NCI-H2227 (cell line): ENCODE data around the gene SRL.
"Not testable (repeated sequence)": the region's sequence is repeated elsewhere in the genome, so short reads cannot be mapped to it uniquely, and the experiment has no call there.

ENCODE experiments used
- DNase-seq: peaks from one replicate; lab custom pipeline; 2025; ENCODE audit not compliant: unreplicated experiment; lab: John Stamatoyannopoulos, UW

SRL gene

DNA sequence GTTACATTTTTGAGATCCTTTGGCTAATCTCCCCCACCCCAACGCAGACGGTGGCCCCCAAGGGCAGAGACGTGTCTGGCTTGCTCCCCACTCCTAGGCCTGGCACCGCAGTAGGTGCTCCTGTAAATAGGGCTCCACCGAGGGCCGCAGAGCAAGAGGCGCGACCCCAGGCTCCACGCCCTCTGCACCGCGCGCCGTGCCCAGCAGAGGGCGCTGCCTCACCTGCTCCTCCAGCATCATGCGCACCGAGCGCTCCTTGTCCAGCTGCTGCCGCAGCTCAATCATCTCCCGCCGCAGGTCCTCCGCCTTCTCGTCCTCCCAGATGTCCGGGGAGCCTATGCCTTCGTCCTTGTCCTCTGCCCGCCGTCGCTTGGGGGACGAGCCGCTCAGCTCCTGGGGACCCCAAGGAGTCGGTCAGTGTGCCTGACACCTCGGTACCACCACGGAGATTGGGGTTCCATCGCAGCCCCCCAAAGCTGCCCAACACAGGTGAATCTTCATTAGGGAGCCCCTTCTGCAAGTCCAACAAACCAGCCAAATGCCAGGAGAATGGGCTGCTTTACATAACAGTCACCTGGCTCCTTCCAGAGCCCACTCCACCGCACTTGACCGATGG, 19.8 kb upstream of the SRL start:
- peak; percentile 19 for DNase-seq

DNA sequence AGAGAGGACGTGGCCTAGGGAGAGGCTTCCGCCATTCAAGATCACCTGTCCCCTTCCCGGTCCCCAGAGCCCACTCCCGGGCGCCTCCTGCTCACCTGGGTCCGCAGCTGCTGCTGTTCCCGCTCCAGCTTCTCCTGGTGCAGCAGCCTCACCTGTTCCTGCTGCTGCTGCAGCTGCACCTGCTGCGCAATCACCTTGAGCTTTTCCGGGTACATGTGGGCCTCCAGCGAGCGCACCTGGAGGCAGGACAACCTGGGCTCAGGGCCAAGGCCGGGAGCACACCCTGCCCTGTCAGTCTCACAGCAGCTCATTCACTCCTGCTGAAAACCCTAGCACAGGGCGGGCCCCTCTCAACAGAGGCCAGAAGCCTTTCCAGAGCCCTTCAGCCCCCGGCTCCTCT, 18.5 kb upstream of the SRL start:
- DNase-seq, result no peak

DNA sequence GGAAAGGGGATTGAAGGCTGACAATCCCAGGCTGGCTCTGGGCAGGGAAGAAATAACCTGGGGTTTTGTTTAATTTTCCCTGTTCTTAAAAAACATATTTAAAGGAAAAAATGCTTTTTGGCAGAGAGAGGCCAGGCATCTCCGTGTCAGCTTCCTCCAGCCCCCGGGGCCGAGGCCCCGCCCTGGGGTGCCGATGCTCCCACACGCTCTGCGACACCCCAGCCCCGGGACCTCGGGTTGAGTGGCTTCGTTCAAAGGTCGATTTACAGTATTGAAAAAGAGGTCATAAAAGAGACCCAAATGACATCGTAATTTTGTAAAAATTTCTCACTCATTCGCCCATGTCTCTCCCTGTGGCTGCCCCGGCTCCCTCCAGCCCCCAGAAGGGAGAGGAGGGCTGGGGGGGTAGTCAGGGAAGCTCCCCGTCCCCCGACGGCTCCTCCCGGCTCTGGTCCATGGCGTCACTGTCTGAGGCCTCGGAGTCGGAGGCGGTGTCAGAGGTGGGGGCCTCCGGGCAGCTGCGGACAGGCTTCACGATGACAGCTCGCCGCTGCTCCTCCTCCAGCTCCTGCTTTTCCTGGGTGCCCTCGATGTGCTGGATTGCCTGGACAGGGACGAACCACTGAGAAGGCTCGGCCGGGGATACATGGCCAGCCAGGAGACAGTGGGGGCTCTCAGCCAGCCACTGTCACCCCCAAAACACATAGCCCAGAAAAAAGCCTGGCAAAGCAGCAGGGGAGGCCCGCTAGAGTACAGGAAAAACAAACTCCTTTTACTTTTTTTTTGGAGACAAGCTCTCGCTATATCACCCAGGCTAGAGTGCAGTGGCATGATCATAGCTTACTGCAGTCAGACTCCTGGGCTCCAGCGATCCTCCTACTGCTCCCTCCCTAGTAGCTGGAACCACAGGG, 16.0 kb upstream of the SRL start:
- DNase-seq, result no peak

DNA sequence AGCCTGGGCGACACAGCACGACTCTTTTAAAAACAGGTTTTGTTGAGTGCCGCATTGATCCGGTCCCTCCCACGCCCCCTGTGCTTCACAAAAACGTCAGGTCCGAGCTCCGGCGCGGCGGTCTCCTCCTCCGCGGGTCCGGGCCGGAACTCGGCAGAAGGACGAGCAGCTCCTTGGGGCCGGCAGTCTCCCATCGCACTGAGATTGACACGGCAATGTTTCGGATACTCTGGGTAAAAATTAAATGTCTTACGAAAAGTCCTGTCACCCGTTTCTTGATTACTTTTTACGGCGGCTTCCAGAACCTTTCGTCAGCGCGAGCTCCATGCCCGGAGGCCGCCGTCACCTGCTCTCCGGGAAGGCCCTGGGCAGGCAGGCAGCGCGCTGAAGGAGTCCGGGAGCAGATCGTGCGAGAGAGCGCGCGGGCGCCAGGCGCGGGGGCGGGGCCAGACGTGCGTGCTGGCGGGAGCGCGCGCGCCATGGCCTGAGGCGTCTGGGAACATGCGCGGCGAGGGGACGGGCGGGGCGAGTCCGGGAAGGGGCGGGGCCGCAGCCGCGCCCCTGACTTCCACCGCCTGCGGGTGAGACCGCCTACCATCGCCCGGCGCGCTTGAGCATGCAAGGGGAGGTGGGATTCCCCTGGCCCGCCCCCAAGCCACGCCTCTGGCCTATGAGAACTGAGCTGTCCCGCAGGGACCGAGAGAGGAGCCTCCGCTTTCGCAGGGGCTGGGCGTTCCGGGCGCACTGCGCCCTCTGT, 11.7 kb upstream of the SRL start:
- peak; percentile 99 for DNase-seq

DNA sequence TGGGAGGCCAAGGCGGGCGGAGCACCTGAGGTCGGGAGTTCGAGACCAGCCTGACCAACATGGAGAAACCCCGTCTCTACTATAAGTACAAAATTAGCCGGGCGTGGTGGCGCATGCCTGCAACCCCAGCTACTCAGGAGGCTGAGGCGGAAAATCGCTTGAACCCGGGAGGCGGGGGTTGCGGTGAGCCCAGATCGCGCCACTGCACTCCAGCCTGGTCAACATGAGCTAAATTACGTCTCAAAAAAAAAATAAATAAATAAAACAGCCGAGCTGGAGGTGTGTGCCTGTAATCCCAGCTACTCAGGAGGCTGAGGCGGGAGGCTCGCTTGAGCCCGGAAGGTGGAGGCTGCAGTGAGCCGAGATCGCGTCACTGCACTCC, 11.1 kb upstream of the SRL start:
- not testable (repeated sequence) for DNase-seq

DNA sequence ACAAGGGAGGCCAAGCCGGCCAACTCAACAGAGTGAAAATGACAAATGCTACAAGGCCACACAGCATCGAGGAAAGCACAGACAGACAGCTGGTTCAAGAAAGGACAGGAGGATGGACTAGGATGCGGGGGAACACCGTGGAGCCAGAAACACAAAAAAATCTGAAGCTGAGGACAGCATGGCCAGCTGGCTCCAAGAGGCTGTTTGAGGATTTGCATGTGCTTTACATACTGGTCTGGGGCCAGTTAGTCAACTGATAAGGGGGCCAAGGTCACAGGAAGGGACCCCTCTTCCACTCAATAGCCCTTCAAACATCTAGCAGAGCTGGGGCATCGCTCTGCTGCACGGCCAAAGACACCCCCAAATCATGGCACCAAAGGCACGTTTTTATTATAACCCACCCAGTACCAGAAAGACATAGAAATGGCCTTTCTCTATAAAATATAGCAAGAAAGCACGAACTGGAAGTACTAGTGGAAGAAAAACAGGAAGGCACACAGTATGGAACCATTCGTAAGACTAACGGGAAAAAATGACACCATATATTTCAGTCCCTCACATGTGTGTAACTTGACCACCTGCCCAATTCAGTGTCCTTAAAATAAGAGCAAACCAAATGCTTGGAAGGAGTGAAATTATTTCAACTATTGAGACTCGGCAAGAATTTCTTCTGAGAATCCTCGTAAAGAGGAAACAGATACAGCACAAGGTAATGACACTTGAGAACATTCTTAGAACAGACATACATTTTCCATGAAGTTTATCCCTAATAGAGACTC, 7.8 kb upstream of the SRL start:
- no peak for DNase-seq

DNA sequence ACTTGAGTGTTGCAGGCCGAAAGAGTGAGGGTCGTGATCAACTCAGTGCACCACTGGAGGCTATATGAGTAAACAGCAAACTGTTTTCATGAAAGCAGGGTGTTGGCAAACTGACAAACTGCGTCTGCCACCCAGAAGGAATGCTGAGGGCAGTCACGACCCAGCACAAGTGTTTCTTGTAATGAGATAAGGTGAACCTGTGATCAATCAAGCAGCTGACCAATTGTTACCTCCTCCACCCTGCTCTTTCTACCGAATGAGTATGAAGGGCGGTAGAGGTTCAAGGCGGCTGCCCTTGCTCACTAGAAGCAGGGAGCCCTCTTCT, 5.5 kb upstream of the SRL start:
- no peak for DNase-seq

DNA sequence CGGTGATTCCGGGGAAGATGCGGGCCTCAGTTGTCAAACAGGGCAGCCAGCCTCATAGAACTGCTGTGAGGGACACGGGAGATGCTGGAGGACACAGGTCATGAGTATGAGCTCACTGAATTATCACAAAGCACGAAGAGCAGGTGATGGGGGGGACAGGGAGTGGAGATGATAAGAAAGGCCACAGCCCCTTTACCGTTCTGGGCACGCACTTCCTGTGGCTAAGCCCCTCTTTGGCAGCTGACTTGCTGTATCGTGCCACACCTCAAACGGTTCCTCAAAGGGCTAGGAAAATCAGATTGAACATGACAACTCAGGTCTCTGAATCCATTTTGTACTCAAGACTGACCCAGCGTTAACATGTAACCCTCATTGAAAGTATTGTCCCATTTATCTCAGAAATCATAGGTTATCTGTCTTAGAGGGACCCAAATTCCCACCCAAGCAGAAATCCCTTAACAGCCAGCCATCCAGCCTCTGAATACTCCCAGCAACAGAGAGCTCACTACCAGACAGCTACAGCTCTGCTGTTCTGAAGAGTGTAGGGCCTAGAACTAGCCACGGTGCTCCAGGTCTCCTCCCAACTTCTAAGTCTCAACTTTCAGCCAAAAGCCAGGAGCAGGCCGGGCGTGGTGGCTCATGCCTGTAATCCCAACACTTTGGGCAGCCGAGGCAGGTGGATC, 5.0 kb upstream of the SRL start:
- no peak for DNase-seq

DNA sequence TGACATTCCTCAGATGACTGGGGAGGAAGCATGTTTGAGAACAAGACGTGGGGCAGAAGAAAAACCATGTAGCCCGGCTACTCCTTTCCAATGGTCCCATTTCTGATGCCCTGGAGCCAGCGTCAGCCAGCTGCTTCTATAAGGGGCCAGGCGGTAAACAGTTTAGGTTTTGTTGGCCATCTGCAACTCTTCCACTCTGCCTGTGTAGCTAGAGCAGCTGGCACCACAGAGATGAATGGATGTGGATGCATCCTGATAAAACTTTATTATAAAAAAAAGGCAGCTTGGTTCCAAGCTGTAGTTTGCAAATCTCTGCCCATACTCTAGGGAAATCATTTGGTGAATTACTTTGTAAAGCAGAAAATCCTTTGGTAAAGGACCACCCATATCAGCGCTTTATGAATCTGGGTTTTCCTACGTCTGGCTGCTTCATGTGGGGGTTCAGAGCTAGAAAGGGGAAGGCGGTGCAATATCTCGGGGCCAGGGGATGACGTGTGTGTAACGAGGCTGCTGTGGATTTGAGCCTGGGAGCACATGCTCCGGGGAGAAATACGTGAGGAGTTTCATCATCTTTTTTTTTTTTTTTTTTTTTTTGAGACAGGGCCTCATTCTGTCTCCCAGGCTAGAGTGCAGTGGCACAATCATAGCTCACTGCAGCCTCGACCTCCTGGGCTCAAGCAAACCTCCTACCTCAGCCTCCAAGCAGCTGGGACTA, 3.4 kb upstream of the SRL start:
- no peak for DNase-seq

DNA sequence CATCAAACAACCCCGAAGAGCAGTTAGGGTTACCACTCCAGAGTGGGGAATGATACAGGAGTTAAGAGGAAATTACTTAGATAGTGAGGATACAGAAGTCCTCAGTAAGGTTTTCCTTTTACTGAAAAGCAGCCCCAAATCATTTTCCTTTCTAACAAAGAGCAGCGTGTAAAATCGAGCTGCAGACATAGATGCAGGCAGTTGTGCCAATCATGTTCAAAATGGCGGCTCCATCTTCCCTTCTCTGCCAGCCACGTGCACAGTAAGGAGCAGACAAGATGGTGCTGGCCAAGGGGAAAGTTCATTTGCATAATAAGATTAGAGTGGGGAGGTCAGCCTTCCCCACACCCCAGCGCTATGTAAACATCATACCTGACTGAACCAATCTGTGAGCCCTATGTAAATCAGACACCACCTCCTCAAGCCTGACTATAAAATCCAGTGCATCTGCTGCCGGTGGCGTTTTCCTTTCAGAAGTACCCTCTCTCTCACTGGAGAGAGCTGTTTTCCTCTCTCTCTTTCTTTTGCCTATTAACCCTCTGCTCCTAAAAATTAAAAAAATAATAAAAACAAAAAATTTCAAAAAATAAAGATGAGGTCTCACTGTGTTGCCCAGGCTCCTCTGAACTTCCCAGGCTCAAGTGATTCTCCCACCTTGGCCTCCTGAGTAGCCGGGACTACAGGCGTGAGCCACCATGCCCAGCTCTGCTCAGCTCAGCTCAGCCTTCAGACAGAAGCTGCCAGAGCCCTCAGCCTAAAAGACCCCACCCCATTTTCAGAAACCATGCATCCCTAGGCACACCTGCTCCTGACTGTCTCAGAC, 2.6 kb upstream of the SRL start:
- DNase-seq, result peak; percentile 67

DNA sequence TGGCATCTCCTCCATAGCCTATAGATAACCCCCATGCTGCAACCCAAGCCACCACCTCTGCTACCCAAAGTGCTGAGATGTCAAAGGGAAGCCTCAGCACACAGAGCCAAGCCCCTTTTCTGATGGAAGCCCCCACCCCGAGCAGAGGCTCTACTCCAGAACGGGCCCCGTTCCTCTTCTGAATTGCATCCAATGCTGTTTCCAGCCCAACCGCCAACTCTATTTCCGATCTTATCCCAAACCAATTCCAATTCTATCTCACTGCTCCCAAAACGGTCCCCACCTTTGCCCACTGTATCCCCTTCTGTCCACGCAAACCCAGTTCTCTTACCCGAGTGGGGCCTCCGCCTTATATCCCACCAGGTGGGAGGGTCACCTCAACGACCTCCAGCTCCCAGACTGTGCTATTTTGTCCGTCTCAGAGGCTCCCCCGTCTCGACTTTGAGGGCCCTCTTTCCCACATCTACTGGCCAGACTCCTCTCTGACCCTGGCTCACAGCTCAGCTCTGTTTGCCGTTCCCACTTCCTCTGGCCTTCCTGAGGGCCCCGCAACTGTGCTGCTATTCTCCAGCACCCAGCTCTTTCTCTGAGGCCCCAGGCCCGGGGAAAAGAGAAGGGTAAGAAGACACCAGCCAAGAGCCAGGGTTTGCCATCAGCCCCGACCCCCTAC, 487 bp downstream of the SRL start:
- no peak for DNase-seq

DNA sequence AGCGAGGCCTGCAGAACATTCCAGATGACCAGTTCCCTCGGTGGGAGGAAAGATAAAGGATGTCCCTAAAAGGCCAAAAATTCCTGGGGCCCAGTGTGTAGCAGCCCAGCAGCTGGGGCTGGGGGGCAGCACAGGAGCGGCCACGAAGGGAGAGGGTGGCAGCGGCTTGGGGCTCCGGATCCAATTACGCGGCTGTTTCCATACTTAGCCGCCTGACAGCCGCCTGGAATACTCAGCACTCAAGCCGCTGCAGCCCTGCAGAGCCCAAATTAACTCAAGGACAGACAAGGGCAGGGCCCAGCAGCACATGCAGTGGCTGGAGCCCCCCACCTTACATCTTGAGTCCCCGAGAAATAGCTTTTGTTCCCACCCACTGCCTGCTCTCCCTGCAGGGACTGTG, 1.3 kb downstream of the SRL start:
- DNase-seq, result peak; percentile 43

DNA sequence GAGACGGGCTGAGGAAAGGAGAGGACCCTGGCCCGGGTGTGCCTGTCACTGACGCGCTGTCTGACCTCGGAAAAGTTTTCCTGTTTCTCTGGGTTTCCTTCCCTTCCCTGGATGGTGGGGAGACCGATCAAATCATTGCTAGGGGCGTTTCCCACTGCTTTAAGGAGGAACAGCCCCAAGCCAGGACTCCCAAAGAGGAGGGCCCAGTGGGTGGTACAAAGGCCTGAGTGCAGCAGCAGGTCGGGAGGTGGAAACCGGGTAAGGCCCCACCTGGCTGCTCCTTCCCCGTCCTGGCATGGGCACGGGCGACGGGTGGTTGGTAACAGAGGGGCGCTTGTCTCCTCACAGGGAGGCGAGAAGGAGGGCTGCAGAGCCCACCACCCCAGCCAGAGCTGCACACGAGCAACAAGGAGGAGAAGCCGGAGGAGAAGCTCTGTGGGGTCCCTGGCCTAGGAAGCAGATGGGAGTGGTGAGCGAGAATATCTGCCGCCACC, 2.2 kb downstream of the SRL start:
- no peak for DNase-seq

DNA sequence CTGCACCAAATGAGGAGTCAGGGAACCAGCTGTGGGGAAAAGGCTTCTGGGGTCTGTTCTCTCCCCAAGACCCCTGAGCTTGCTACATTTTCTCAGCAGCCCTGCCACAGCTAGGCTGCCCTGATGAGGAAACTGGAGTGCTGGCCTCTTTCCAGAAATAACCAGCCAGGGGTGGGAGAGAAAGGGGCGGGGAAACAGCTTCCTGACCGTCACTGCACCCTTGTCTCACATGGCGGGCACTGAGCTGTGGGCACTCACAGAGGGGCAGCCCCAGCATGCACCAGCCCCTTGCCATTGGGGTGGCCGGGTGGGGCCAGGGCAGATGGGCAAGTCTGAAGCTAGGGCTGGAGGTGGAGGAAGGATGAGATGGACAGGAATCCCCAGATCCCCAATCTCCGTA, 2.9 kb downstream of the SRL start:
- no peak for DNase-seq

DNA sequence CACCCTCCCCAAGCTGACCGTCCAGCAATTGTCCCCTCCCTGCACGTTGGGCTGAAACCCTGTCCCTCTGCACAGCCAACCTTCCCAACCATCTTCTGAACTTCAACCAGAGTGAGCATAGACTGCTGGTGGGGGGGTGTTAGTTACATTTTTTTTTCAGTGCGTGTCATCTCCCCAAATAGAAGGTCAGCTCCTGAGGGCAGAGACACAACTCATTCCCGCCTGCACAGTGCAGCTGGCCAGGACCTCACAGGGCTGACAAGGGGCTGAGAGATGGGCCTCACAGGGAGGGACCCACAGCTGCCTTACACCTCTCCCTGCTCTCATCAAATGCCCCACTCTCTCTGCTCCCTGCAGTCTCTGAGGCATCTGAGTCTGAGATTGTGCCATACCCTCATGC, 8.4 kb downstream of the SRL start:
- DNase-seq, result no peak

DNA sequence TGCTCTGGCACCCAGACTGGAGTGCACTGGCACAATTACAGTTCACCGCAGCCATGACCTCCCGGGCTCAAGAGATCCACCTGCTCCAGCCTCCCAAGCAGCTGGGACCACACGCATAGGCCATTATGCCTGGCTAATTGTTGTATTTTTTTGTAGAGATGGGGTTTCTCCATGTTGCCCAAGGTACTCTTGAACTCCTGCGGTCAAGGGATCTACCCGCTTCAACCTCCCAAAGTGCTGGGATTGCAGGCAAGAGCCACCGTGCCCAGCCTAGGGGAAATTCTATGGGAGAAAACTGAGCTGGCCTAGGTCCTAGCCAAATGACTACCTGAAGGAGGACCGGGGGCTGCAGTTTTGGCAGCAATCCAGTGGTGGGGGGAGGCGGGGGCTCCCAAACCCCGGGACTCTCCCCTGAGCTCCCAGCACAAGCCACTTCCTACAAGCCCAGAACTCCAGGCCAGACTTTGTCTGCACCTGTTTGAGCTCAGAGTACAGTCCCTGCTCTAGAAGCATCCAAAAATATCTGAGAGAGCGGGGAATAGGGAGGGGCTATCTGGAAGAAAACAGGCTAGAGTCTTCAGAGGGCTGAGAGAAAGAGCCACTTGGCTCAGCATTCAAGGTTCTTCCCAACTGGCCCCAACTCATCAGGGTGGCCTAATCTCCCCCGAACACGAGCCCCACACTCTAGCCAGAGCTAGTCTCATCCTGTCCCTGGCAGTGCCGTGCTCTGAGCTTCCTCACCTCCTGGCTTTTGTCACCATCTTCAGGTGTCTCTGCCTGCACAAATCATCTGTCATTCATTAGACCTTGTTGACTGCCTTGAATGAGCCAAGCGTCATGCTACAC, 9.1 kb downstream of the SRL start:
- DNase-seq, result no peak

DNA sequence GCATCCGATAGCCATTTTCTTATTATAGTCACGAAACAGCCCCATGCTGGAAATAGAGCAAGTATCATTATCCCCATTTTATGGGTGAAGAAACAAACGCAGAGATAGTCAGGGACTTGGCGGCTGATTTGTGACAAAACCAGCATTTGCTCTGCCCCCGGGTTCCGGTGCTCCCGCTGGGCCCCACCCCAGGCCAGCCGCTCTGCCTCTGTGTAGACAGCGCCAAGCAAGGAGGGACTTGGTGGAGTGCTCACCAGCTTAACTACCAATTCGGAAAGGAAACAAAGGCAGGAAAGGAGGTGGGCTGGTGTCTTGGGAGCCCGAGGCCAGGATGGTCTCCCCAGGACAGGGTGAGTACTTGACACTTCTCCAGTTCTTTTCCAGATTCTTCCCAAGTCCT, 10.0 kb downstream of the SRL start:
- no peak for DNase-seq

DNA sequence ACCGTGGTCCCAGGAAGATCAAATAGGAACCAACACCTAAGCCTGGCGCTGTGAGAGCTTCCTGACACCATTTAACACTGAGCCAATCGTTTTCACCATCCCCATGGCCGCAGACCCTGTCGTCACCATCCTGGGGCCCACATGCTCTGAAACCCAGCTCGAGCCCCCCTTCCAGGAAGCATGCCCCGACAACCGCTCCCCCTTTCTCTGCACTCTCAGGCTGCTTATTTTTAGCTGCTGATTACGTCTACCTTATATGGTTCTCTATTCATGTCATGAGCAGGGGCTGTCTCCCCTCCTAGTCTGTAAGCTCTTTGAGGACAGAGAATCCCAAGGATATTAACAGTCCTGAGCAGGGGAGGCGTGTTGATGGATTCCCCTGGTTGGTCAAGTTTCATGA, 10.5 kb downstream of the SRL start:
- DNase-seq, result no peak
